ENCODE data around the gene CYP26B1. TPM values are rescaled to one million over a fixed set of nuclear protein-coding genes. Genes with fewer than 3 reads are reported as not detected.

CYP26B1 gene
- total and polyA plus RNA-seq, 2 of the 8 experiments (the other 6 are each of a cell fraction or from before 2014, with no cell fraction given) = 0.06 to 0.69 TPM

- TF ChIP-seq TAF7 (optimal IDR thresholded peaks at IDR 0.05; ENCODE audit: borderline replicate concordance, low read depth, low read length) (no peak), TAF1 (IDR thresholded peaks at IDR 0.05; ENCODE audit: low read depth, low read length) (no peak), TBP (IDR thresholded peaks at IDR 0.05; ENCODE audit: low read depth, low read length) (no peak), CHD2 (IDR thresholded peaks at IDR 0.05; ENCODE audit: low read length) (no peak), JUND (IDR thresholded peaks at IDR 0.05; ENCODE audit: low read length) (no peak), ZNF274 (IDR thresholded peaks at IDR 0.05; ENCODE audit: borderline replicate concordance, extremely low read depth, low read length) (no peak)
Observed at GRCh38 chr2:72145658-72146329, 1.9 kb downstream of the CYP26B1 start (continued).

All from H1 (cell line).